HG03469 (cell line): ENCODE data around the gene ZDHHC17.

Source experiments
- ATAC-seq: cut with Tn5 transposase; IDR thresholded peaks from one replicate; pipeline ENCODE4 v1.9.1; 2021; ENCODE audit warnings: mild to moderate bottlenecking, moderate library complexity, moderate number of reproducible peaks; ENCODE audit not compliant: unreplicated experiment

ZDHHC17 gene

DNA sequence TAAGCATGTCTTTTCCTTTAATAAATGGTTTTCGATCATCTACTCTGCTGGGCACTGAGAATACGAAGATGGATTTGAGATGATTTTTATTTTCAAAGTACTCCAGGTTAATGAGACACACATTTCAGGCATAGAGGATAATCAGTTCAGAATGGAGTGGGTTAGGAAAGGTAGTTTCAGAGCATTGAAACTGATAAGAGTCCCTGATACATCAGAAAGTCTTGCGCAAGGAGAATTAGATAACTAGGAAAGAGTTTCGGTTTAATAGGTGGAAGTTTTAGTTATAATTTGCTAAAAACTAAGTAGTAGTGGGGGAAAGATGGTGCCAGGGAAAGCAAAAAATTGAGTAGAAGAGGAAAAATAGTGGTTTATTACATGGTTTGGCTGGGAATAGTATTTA lies 50.1 kb downstream of the ZDHHC17 start:
- no peak for ATAC-seq

- ATAC-seq, result no peak
Measured at GRCh38 chr12:76820888-76821482, 57.1 kb downstream of the ZDHHC17 start.

DNA sequence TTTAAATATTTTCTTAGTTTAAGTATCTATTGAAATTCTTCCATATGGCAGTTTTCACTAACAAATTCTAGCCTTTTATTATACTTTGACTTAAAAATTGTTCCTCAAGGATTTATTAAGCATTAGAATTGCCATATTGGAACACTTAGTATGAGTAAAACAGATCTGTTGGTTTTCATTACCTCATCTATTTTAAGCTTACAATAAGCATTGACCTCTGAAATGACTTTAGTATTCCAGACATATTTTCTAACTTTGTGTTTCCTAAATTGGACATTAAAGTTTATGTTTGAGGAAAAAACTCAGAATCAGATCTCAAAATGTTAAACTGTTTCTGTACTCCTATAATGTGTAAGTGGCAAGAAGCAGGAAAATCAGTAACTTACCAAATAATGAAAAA lies 66.5 kb downstream of the ZDHHC17 start:
- no peak for ATAC-seq

DNA sequence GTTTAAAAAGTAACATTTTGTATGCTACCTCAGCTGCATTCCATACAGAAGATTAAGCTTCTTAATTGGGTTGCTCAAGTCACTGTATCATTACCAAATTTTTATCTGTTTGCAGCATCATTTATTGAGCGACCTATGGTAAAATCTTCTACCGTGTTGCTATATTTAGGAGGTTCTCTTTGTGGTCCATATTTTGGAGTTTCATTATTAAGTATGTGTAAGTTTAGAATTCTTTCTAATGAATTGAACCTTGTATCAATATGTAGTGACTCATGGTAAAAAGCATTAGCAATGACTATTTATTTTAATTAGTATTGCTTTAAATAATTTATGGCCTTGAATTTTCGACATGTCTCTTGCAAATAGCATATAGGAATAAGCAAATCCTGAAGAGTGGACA lies 72.7 kb downstream of the ZDHHC17 start:
- ATAC-seq, result no peak

GRCh38 chr12:76847260-76847659 lies 83.3 kb downstream of the ZDHHC17 start:
- no peak for ATAC-seq

DNA sequence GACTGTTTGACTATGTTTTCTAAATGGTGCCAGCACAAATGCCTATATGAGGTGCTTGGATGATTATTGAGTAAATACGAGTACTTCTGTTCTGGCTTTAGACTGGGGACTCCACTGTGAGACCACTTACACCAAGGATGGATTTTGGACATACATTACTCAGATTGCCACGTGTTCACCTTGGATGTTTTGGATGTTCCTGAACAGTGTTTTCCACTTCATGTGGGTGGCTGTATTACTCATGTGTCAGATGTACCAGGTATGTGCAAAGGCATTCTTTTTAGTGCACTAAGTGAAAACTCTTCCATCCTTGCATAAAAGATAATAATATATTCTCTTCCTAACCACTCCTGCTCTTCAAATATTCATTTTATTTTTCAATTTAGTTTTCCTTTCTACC lies 84.2 kb downstream of the ZDHHC17 start:
- no peak for ATAC-seq

DNA sequence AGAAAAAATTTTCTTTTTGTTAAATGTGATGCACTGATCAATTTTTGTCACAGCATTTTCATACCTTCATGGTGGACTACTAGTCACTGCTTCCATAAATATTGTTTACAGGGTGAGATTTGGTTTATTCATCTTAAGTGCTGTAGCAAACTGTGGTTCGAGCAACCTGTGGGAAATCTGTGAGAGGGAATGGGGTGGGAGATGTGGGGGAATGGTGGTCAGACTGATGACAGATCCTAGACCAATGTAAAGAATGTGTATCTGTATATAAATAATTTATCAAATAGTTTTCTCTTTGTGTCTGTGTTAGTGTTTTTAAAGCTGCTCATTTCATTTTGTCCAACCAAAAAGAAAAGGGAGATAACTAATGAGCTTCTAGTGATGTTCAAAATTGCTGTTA lies 88.2 kb downstream of the ZDHHC17 start:
- no peak for ATAC-seq

DNA sequence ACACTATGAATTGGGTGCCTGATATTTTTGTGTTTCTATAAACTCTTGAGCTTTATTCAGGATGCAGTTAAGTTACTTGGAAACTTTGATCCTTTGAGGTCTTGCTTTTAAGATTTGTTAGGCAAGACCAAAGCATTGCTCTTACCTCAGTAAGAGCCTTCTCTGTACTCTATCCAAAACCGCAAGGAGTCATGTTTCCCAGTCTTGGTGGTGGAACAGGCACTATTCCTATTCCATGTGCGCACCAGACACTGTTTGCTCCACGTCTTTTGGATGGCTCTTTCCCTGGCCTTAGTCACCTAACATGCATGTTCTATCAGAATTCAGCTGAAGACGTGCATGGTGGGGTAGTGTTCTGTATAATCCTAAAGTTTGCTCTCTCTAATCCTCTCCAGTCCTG lies 91.4 kb downstream of the ZDHHC17 start:
- no peak for ATAC-seq

- ATAC-seq, result no peak
Measured at GRCh38 chr12:76856018-76856644, 92.2 kb downstream of the ZDHHC17 start.

- no peak for ATAC-seq
Measured at GRCh38 chr12:76859611-76860010, 95.7 kb downstream of the ZDHHC17 start.

DNA sequence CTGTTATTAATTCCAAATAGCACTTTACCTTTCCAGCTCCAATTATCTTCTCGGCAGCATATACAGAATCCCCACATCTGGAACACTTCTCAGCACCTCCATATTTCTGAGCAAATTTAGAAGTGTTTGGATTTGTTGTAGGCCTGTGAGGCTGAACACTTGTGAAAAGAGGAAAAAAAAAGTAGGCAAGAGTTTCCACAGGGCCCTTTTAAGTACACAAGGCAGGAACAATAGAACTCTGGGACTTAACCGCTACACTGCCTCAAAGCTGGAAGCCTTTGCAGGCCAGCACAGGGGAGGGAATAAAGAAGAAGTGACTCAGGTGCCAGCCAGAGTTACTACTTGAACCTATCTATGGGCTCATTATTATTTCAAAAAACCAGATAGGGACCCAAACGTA lies 96.3 kb downstream of the ZDHHC17 start:
- no peak for ATAC-seq

GRCh38 chr12:76863005-76863670 lies 99.2 kb downstream of the ZDHHC17 start:
- no peak for ATAC-seq

DNA sequence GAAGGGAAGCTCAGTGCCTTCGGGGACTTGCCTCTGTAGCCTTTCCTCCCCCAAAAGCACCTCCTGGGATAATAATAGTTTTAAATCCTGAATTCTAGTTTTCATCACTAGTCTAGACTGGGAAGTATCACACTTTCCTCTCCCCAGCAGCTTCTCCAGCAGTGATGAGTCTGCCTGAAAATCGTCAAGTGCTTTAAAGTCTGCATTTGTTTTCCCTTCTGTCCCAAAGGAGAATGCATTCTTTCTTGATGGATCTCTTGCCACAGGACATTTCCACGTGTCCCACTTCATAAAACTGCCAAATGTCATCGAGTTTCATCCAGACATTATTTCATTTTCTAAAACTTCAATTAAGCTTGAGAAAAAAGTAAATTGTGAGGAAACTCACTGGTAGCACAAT lies 99.9 kb downstream of the ZDHHC17 start:
- no peak for ATAC-seq

- peak; percentile 73 for ATAC-seq
Measured at GRCh38 chr12:76864791-76865400, 101.0 kb downstream of the ZDHHC17 start.

- ATAC-seq, result no peak
Measured at GRCh38 chr12:76866151-76866567, 102.2 kb downstream of the ZDHHC17 start.

DNA sequence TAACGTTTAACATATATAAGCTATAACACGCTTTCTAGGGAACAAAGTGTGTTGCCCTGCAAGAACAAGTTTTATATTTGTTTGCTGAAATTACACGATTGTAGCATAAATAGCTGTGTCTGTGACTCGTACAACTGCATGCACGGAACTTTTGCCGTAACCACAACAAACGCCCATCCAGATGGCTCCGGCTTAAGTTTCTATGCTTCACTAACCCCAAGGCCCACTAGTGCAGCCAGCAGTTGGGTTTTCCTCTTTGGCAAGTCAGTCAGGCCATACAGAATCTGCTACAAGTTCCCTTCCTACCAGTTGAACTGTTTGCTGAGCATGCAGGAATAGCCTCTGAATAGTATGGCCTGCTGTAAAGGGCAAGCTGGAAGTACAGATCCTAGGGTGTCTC lies 102.8 kb downstream of the ZDHHC17 start:
- no peak for ATAC-seq

- ATAC-seq, result no peak
Measured at GRCh38 chr12:76871082-76871481, 107.2 kb downstream of the ZDHHC17 start.

DNA sequence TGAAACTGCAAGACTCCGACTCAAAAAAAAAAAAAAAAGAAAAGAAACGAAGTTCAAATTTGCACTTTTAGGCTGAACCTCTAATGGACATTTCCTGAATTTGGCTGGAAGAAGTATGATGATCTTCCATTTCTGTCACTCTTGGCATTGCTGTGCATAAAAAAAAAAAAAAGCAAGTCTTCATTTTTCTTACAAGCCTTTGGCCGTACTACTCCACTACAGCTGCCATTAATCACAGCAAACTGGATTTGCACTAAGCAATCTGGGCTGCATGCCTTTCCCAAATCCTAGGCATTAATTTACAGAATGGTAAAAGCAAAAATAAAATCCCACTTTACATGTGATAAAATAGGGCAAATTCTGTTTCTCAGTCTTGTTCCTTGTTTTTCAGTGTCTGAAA lies 107.8 kb downstream of the ZDHHC17 start:
- no peak for ATAC-seq

DNA sequence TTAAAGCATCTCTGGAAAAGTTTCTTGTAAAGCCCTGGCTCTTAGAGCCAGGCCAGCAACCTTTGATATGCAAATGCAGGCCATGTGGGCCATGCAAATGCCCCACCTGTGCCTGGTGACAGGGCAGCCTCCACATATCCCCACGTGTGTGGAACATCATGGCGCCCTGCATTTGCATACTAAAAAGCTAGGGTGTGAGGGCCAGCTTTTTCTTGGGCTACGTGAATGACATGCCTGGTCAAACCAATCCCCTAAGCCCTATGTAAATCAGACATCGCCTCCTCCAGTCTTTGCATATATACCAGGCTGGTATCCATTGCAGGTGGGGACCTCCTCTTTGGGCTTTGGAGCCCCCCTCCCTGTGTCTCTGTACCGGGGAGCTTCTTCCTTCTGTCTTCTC lies 108.5 kb downstream of the ZDHHC17 start:
- no peak for ATAC-seq

GRCh38 chr12:76874027-76874426 lies 110.1 kb downstream of the ZDHHC17 start:
- ATAC-seq, result no peak

DNA sequence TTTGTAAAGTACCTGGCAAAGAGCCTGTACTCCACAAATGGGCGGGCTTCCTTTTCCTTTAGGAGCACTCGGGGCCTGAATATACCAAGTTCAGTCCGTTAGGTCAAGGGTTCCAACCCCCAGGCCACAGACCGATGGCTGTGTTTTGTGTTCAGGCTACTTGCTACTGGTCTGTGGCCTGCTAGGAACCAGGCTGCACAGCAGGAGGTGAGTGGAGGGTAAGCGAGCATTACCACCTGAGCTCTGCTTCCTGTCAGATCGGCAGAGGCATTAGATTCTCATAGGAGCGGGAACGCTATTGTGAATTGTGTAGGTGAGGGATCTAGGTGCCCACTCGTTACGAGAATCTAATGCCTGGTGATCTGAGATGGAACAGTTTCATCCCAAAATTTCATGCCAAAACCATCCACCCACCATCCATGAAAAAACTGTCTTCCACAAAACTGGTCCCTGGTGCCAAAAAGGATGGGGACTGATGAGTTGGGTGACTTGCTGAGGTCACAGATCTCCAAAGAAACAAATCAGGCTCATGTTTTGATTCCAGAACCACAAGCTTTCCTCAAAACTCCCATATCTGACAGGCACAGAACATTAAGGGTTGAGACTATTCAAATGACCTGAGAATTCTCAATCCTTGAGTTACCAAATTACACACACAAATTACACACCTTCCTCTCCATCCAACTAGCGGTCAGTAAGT lies 110.7 kb downstream of the ZDHHC17 start:
- no peak for ATAC-seq
